Breast epithelium (tissue), 4 donors: Measurements from ENCODE around the gene FAAP20. TPM values are rescaled to one million over a fixed set of nuclear protein-coding genes. Genes with fewer than 3 reads are reported as not detected.

Source experiments
- DNase-seq, 2 donors: peaks; one replicate each; pipeline ENCODE4 v3.0.0-alpha.2; 2019; ENCODE audit warnings: low spot score in 2 of 2
- H3K27ac ChIP-seq, 2 donors: fragments of 200-600 bp; sonication (generic) in 1 of 2; one replicate each; pipeline ENCODE4 v1.5.1; 2016 to 2019; ENCODE audit warnings: mild to moderate bottlenecking in 1 of 2
- H3K27me3 ChIP-seq, 2 donors: fragments of 200-600 bp; sonication (generic) in 1 of 2; one replicate each; pipeline versions ENCODE4 v1.5.1 to v1.6.0; 2017 to 2019; ENCODE audit warnings: control low read depth in 1 of 2, mild to moderate bottlenecking in 1 of 2
- H3K36me3 ChIP-seq: fragments of 200-600 bp; one replicate; pipeline ENCODE4 v1.5.1; 2019
- H3K4me1 ChIP-seq, 2 donors: fragments of 200-600 bp; sonication (generic); one replicate each; pipeline ENCODE4 v1.5.1; 2016 to 2019; ENCODE audit warnings: control low read depth in 1 of 2
- H3K4me3 ChIP-seq, 3 donors: fragments of 200-600 bp; sonication (generic); 1 replicate in 2 of 3; 2 replicates in 1 of 3; pipeline ENCODE4 v1.5.1; 2016 to 2019; ENCODE audit warnings: mild to moderate bottlenecking in 3 of 3, moderate library complexity in 2 of 3
- H3K9me3 ChIP-seq, 2 donors: fragments of 200-600 bp; sonication (generic) in 1 of 2; one replicate each; pipeline ENCODE4 v1.5.1; 2016 to 2019; ENCODE audit warnings: control low read depth in 1 of 2
- CTCF ChIP-seq, 3 donors: fragments of 450-650 bp; IDR thresholded peaks; one replicate each; pipeline ENCODE4 v1.5.1; 2016 to 2017; ENCODE audit warnings: antibody characterized with exemption in 3 of 3, mild to moderate bottlenecking in 3 of 3, moderate library complexity in 3 of 3
- POLR2A ChIP-seq: fragments of 450-650 bp; IDR thresholded peaks from one replicate; pipeline ENCODE4 v1.6.1; 2016; ENCODE audit warnings: antibody characterized with exemption, mild to moderate bottlenecking, moderate library complexity
- POLR2AphosphoS5 ChIP-seq, 3 donors: sonication (generic); formaldehyde crosslinking; IDR thresholded peaks; one replicate each; pipeline ENCODE4 v1.6.1; 2017; ENCODE audit warnings: antibody characterized with exemption in 3 of 3
- intact Hi-C: fragments of 100-400 bp; cut with DNase I; formaldehyde crosslinking; loops from one replicate; pipeline ENCODE4 v1.15.1; 2023; ENCODE audit warnings: low total_unique reads
- total RNA-seq, 3 donors: library from RNA; depleted of rRNA; stranded (reverse); fragments of >200 nt; gene quantifications; one replicate each; pipeline ENCODE4 v1.1.0, GENCODE V29; 2016

Gene FAAP20
- total RNA-seq, 3 donors from 2014 or later: 28.6 to 33.1 (median 29.9) TPM

GRCh38 chr1:2204415-2205190 is 10.0 kb upstream of the FAAP20 start:
- DNase-seq: peak in 1 of 2 donors; percentile 75
- TF ChIP-seq CTCF (IDR thresholded peaks at IDR 0.05) (no peak), POLR2AphosphoS5 (IDR thresholded peaks at IDR 0.05) (peak in 2 of 3 donors; percentile 32 to 40)
- Histone ChIP-seq H3K27ac (peak overlapping the region; percentile 81 to 94), H3K36me3 (no peaks in the 10 kb centered on the region), H3K4me1 (peaks cover 12 to 15% of the 10 kb centered on the region in 2 donors), H3K9me3 (no peaks in the 10 kb centered on the region), H3K4me3 (peak overlapping the region; percentile 47 to 76 (median 51)), H3K27me3 (no peaks in the 10 kb centered on the region)
- intact Hi-C loops: loop anchor here (5.0 kb wide), 1 partner anchor 188 kb away; the partner anchor contains the start of genes MORN1 and RER1

- no peaks in the 10 kb centered on the region for H3K9me3 ChIP-seq
- H3K27me3 ChIP-seq: no peaks in the 10 kb centered on the region
- intact Hi-C loops: no loop called here
- H3K36me3 ChIP-seq: no peaks in the 10 kb centered on the region
- H3K4me3 ChIP-seq: peak overlapping the region; percentile 47 to 76 (median 51)
- no peak for DNase-seq
- H3K27ac ChIP-seq: peak overlapping the region; percentile 81 to 94
- peaks cover 12 to 14% of the 10 kb centered on the region in 2 donors for H3K4me1 ChIP-seq
- TF ChIP-seq POLR2A (no peak), CTCF (IDR thresholded peaks at IDR 0.05) (no peak)
These were observed 9.3 kb upstream of the FAAP20 start for GRCh38 chr1:2203671-2204414.

- intact Hi-C loops: no loop called here
- Histone ChIP-seq H3K4me3 (no peak overlapping the region), H3K4me1 (peaks cover 6% of the 10 kb centered on the region in 2 donors), H3K36me3 (no peaks in the 10 kb centered on the region), H3K27me3 (no peaks in the 10 kb centered on the region), H3K9me3 (no peaks in the 10 kb centered on the region), H3K27ac (peak overlapping the region in 1 of 2 donors; percentile 94)
- no peak for DNase-seq
- no peak for TF ChIP-seq POLR2A
- TF ChIP-seq CTCF (IDR thresholded peaks at IDR 0.05): no peak
- no peak for TF ChIP-seq POLR2AphosphoS5 (IDR thresholded peaks at IDR 0.05)
These were observed 8.4 kb upstream of the FAAP20 start for GRCh38 chr1:2202843-2203601.

GRCh38 chr1:2202008-2202575 is 7.5 kb upstream of the FAAP20 start:
- Histone ChIP-seq H3K4me1 (peaks cover 4 to 5% of the 10 kb centered on the region in 2 donors), H3K27ac (no peak overlapping the region), H3K36me3 (no peaks in the 10 kb centered on the region), H3K9me3 (no peaks in the 10 kb centered on the region), H3K27me3 (no peaks in the 10 kb centered on the region), H3K4me3 (no peak overlapping the region)
- intact Hi-C loops: no loop called here
- DNase-seq: no peak
- TF ChIP-seq CTCF (IDR thresholded peaks at IDR 0.05): no peak
- no peak for TF ChIP-seq POLR2AphosphoS5 (IDR thresholded peaks at IDR 0.05)
- no peak for TF ChIP-seq POLR2A
